Caco-2 (cell line): ENCODE results near the gene COX17. TPM values are rescaled to one million over a fixed set of nuclear protein-coding genes. Genes with fewer than 3 reads are reported as not detected.

Experiments
- BruUV-seq: library from RNA; stranded (reverse); fragments of 400-500 nt; replicated peaks from 2 replicates; lab custom pipeline; 2021; lab: Mats Ljungman, UMichigan
- CTCF ChIA-PET: fragments of 300-600 bp; sonication (Branson Sonifier 250); formaldehyde crosslinking; loops from one replicate; lab custom pipeline; 2022; ENCODE audit warnings: antibody characterized with exemption; lab: Charles Lee
- POLR2A ChIA-PET: fragments of 300-600 bp; sonication (Branson Sonifier 250); formaldehyde crosslinking; loops from one replicate; lab custom pipeline; 2022; ENCODE audit warnings: antibody characterized with exemption; lab: Charles Lee
- DNase-seq, 2 experiments: peaks; one replicate each; pipeline versions ENCODE4 v3.0.0 to v3.0.0-alpha.2; 2020 to 2022
- H3K27me3 ChIP-seq: replicated peaks from 2 replicates; pipeline ENCODE4 v1.6.0; 2011; ENCODE audit warnings: low read length; ENCODE audit not compliant: control insufficient read depth, insufficient read depth
- H3K36me3 ChIP-seq: 2 replicates; pipeline ENCODE4 v1.5.1; 2011; ENCODE audit warnings: low read length; ENCODE audit not compliant: control insufficient read depth, insufficient read depth
- H3K4me1 ChIP-seq: fragments of 250-450 bp; sonication (Bioruptor Pico); 2 replicates; pipeline ENCODE4 v1.5.1; 2020; ENCODE audit warnings: mild to moderate bottlenecking
- H3K4me3 ChIP-seq: 2 replicates; pipeline ENCODE4 v1.5.1; 2011; ENCODE audit warnings: low read depth, mild to moderate bottlenecking, control low read depth, low read length
- H3K9me3 ChIP-seq: fragments of 250-450 bp; sonication (Bioruptor Pico); 2 replicates; pipeline ENCODE4 v1.5.1; 2020; ENCODE audit warnings: mild to moderate bottlenecking, moderate library complexity
- H3K27ac Mint-ChIP-seq: one replicate; pipeline ENCODE4 v1.8.0; 2022; ENCODE audit warnings: mixed read lengths; ENCODE audit not compliant: unreplicated experiment
- H3K27me3 Mint-ChIP-seq: one replicate; pipeline ENCODE4 v1.8.0; 2022; ENCODE audit warnings: mixed read lengths; ENCODE audit not compliant: insufficient read depth, unreplicated experiment
- H3K36me3 Mint-ChIP-seq: one replicate; pipeline ENCODE4 v1.8.0; 2022; ENCODE audit warnings: mild to moderate bottlenecking, mixed read lengths; ENCODE audit not compliant: insufficient read depth, unreplicated experiment
- H3K4me1 Mint-ChIP-seq: one replicate; pipeline ENCODE4 v1.8.0; 2022; ENCODE audit warnings: low read depth, mixed read lengths; ENCODE audit not compliant: unreplicated experiment
- H3K4me3 Mint-ChIP-seq: one replicate; pipeline ENCODE4 v1.8.0; 2022; ENCODE audit warnings: mild to moderate bottlenecking, moderate library complexity, mixed read lengths; ENCODE audit not compliant: unreplicated experiment
- H3K9me3 Mint-ChIP-seq: one replicate; pipeline ENCODE4 v1.8.0; 2022; ENCODE audit warnings: mixed read lengths; ENCODE audit not compliant: unreplicated experiment
- intact Hi-C: fragments of 100-400 bp; cut with micrococcal nuclease; formaldehyde crosslinking; loops from one replicate; pipeline ENCODE4 v1.10.0; 2022; ENCODE audit not compliant: unreplicated experiment
- total RNA-seq: library from RNA; stranded (reverse); gene quantifications from 2 replicates; pipeline ENCODE4 v1.2.3, GENCODE V29; 2022
- TF ChIP-seq, protein P1 (sequence below), 2 experiments: fragments of 200-600 bp in 1 of 2; IDR thresholded peaks; 1 replicate in 1 of 2; 2 replicates in 1 of 2; pipeline versions ENCODE4 v1.5.1 to v1.8.0; 2011 to 2022; ENCODE audit warnings: antibody characterized with exemption in 1 of 2, control low read depth in 1 of 2, inconsistent platforms in 1 of 2, low read depth in 1 of 2, low read length in 1 of 2, mild to moderate bottlenecking in 1 of 2, moderate library complexity in 1 of 2; ENCODE audit not compliant: insufficient read depth in 1 of 2, severe bottlenecking in 1 of 2, unreplicated experiment in 1 of 2

The COX17 gene
- total RNA-seq, 1 experiment from 2014 or later = 43.6 TPM

- ChIA-PET CTCF (no interaction called here), POLR2A (no interaction called here)
- TF ChIP-seq, protein P1, sequence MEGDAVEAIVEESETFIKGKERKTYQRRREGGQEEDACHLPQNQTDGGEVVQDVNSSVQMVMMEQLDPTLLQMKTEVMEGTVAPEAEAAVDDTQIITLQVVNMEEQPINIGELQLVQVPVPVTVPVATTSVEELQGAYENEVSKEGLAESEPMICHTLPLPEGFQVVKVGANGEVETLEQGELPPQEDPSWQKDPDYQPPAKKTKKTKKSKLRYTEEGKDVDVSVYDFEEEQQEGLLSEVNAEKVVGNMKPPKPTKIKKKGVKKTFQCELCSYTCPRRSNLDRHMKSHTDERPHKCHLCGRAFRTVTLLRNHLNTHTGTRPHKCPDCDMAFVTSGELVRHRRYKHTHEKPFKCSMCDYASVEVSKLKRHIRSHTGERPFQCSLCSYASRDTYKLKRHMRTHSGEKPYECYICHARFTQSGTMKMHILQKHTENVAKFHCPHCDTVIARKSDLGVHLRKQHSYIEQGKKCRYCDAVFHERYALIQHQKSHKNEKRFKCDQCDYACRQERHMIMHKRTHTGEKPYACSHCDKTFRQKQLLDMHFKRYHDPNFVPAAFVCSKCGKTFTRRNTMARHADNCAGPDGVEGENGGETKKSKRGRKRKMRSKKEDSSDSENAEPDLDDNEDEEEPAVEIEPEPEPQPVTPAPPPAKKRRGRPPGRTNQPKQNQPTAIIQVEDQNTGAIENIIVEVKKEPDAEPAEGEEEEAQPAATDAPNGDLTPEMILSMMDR (IDR thresholded peaks at IDR 0.05; ENCODE audit: insufficient read depth in 1 of 2, low read depth in 1 of 2, low read length in 1 of 2, severe bottlenecking in 1 of 2, unreplicated experiment in 1 of 2) = no peak
- intact Hi-C loops = no loop called here
- Mint-ChIP-seq H3K9me3 (peaks cover 9% of the 10 kb centered on the region), H3K4me1 (peaks cover 6% of the 10 kb centered on the region), H3K27me3 (no peaks in the 10 kb centered on the region), H3K27ac (no peak overlapping the region), H3K4me3 (no peak overlapping the region), H3K36me3 (no peaks in the 10 kb centered on the region)
- no peak overlapping the region for H3K4me3 ChIP-seq
- no peaks in the 10 kb centered on the region for H3K9me3 ChIP-seq
- H3K27me3 ChIP-seq = no peaks in the 10 kb centered on the region
- H3K4me1 ChIP-seq = peaks cover 7% of the 10 kb centered on the region
- no TSS peak for BruUV-seq
- peak in 1 of 2 experiments; percentile 9 for DNase-seq
- no peaks in the 10 kb centered on the region for H3K36me3 ChIP-seq
Observed at GRCh38 chr3:119703820-119704531, 26.8 kb upstream of the COX17 start.

DNA sequence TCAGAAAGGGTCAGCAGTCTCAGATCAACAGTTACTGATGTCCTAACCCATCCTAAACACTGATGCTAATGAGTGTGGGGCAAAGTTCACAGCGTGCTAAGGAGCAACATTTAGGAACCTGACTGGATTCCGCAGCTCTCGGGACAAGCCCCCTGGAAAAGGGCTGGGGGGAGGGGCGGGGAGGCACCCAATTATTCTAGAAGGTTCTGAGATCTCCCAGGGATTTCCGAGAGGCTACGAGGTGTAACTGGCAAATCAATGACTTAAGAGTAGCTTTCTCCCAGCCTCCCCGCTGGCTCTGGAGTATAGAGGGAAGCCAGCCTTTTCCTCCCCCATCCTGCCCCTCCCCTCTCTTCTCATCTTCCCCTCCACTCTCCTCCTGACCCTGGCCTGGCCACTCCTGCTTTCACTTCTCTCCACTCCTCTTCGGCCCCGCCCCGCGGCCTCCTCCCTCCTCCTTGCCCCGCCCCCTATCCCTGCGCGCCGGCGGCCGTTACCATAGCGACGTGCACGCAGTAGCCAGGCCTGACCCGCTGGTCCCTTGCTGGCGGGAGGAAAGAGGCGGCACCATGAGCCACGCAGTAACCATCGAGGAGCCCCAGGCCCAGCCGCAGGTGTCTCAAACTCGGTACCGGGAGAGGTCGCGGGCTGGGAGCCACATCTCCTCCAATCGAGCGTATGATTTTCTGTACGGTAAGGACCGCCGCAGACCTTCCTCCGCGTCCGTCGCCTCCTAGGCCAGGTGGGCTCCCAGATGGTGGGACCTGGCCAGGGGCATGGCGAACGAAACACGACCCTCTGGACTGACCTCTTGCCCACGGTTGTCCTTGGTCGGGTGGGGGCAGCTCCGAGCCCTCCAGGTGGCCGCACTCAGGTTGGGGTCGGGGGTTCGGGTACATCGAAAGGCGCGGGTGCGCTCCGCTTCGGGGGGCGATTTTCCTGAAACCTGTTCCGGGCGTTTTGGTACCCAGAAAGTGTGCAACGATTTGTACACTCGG lies 25.6 kb upstream of the COX17 start, which contains the start of gene CFAP91:
Gene CFAP91 (plus strand): TSS at position 493 of the 998 bp plus-strand sequence. CDS start 77 bp downstream, at position 570.
- intact Hi-C loops = no loop called here
- TF ChIP-seq, protein P1 (IDR thresholded peaks at IDR 0.05; ENCODE audit: insufficient read depth in 1 of 2, low read depth in 1 of 2, low read length in 1 of 2, severe bottlenecking in 1 of 2, unreplicated experiment in 1 of 2) = no peak
- Mint-ChIP-seq H3K4me1 (peaks cover 6% of the 10 kb centered on the region), H3K27ac (no peak within 1 kb of the TSS), H3K4me3 (no peak within 1 kb of the TSS), H3K36me3 (no peaks in the 10 kb centered on the region), H3K27me3 (no peaks in the 10 kb centered on the region), H3K9me3 (peaks cover 9% of the 10 kb centered on the region)
- no peaks in the 10 kb centered on the region for H3K27me3 ChIP-seq
- no peaks in the 10 kb centered on the region for H3K36me3 ChIP-seq
- H3K4me1 ChIP-seq = peaks cover 7% of the 10 kb centered on the region
- CTCF ChIA-PET = no interaction called here
- BruUV-seq = no TSS peak
- no peaks in the 10 kb centered on the region for H3K9me3 ChIP-seq
- POLR2A ChIA-PET = no interaction called here
- no peak for DNase-seq
- no peak within 1 kb of the TSS for H3K4me3 ChIP-seq
